HEK293 (cell line): ENCODE measurements around the gene TSHZ3.

Experiments
- CTCF ChIA-PET: fragments of 350-600 bp; formaldehyde crosslinking; extraction: SDS; loops from one replicate; lab custom pipeline; 2021; ENCODE audit warnings: antibody characterized with exemption; lab: Yijun Ruan, JAX
- POLR2A ChIA-PET: fragments of 300-600 bp; formaldehyde crosslinking; extraction: SDS; loops from one replicate; lab custom pipeline; 2020; ENCODE audit warnings: antibody characterized with exemption, inconsistent platforms; lab: Yijun Ruan, JAX
- H3K27ac ChIP-seq: fragments of 200-500 bp; sonication (Bioruptor generic); 2 replicates; pipeline ENCODE4 v1.5.1; 2014; ENCODE audit warnings: low read depth, low read length, control low read depth, inconsistent platforms; ENCODE audit errors: extremely low read depth
- H3K36me3 ChIP-seq, 2 experiments: fragments of 200-500 bp in 1 of 2; sonication (Bioruptor generic) in 1 of 2; 1 replicate in 1 of 2; 2 replicates in 1 of 2; pipeline ENCODE4 v1.5.1; 2014 to 2017; ENCODE audit warnings: inconsistent platforms in 2 of 2, low read length in 2 of 2; ENCODE audit not compliant: control insufficient read depth in 2 of 2, insufficient read depth in 1 of 2
- H3K4me1 ChIP-seq: fragments of 200-500 bp; sonication (Bioruptor generic); 2 replicates; pipeline ENCODE4 v1.5.1; 2014; ENCODE audit warnings: mild to moderate bottlenecking, low read length, inconsistent platforms; ENCODE audit not compliant: control insufficient read depth, insufficient read depth
- H3K4me3 ChIP-seq: 2 replicates; pipeline ENCODE4 v1.5.1; 2011; ENCODE audit warnings: low read depth, mild to moderate bottlenecking, control low read depth, low read length, moderate library complexity
- H3K9me3 ChIP-seq: fragments of 200-500 bp; sonication (Bioruptor generic); 2 replicates; pipeline ENCODE4 v1.5.1; 2014; ENCODE audit warnings: low read depth, low read length, inconsistent platforms; ENCODE audit not compliant: control insufficient read depth, insufficient read depth
- CTCF ChIP-seq: fragments of 450-650 bp; formaldehyde crosslinking; IDR thresholded peaks from 2 replicates; pipeline ENCODE4 v1.5.1; 2016; ENCODE audit warnings: missing biosample characterization, missing genetic modification characterization
- GFI1B ChIP-seq: fragments of 450-650 bp; formaldehyde crosslinking; IDR thresholded peaks from 2 replicates; pipeline ENCODE4 v1.5.1; 2016; ENCODE audit warnings: missing biosample characterization, missing genetic modification characterization
- GLI4 ChIP-seq: fragments of 450-650 bp; formaldehyde crosslinking; IDR thresholded peaks from 2 replicates; pipeline ENCODE4 v1.5.1; 2016; ENCODE audit warnings: missing biosample characterization, missing genetic modification characterization
- KLF7 ChIP-seq: fragments of 450-650 bp; formaldehyde crosslinking; IDR thresholded peaks from 2 replicates; pipeline ENCODE4 v1.5.1; 2016; ENCODE audit warnings: missing biosample characterization, missing genetic modification characterization, borderline replicate concordance
- TRIM28 ChIP-seq: IDR thresholded peaks from 2 replicates; pipeline ENCODE4 v1.6.1; 2011; ENCODE audit warnings: low read length, control low read depth, borderline replicate concordance
- ZBTB6 ChIP-seq: fragments of 450-650 bp; formaldehyde crosslinking; IDR thresholded peaks from 2 replicates; pipeline ENCODE4 v1.5.1; 2017; ENCODE audit warnings: missing biosample characterization, missing genetic modification characterization
- ZFHX2 ChIP-seq: fragments of 450-650 bp; formaldehyde crosslinking; conservative IDR thresholded peaks from 2 replicates; pipeline ENCODE4 v1.5.1; 2016; ENCODE audit warnings: missing biosample characterization, missing genetic modification characterization
- ZFP69B ChIP-seq: fragments of 450-650 bp; formaldehyde crosslinking; IDR thresholded peaks from 2 replicates; pipeline ENCODE4 v1.5.1; 2016; ENCODE audit warnings: missing biosample characterization, missing genetic modification characterization
- ZNF114 ChIP-seq: fragments of 450-650 bp; formaldehyde crosslinking; IDR thresholded peaks from 2 replicates; pipeline ENCODE4 v1.5.0; 2017; ENCODE audit warnings: missing biosample characterization, missing genetic modification characterization
- ZNF133 ChIP-seq: fragments of 450-650 bp; formaldehyde crosslinking; IDR thresholded peaks from 2 replicates; pipeline ENCODE4 v1.5.1; 2016; ENCODE audit warnings: missing biosample characterization, missing genetic modification characterization
- ZNF221 ChIP-seq: fragments of 450-650 bp; formaldehyde crosslinking; IDR thresholded peaks from 2 replicates; pipeline ENCODE4 v1.5.1; 2017; ENCODE audit warnings: missing biosample characterization, missing genetic modification characterization, borderline replicate concordance
- ZNF248 ChIP-seq: fragments of 450-650 bp; formaldehyde crosslinking; IDR thresholded peaks from 2 replicates; pipeline ENCODE4 v1.5.1; 2017; ENCODE audit warnings: missing biosample characterization, missing genetic modification characterization
- ZNF341 ChIP-seq: fragments of 450-650 bp; formaldehyde crosslinking; IDR thresholded peaks from 2 replicates; pipeline ENCODE4; 2016; ENCODE audit warnings: low read depth, missing biosample characterization, missing genetic modification characterization
- ZNF394 ChIP-seq: fragments of 450-650 bp; formaldehyde crosslinking; IDR thresholded peaks from 2 replicates; pipeline ENCODE4 v1.5.1; 2016; ENCODE audit warnings: missing biosample characterization, missing genetic modification characterization, mild to moderate bottlenecking, moderate library complexity, borderline replicate concordance
- ZNF521 ChIP-seq: fragments of 450-650 bp; formaldehyde crosslinking; IDR thresholded peaks from 2 replicates; pipeline ENCODE4 v1.5.1; 2017; ENCODE audit warnings: missing biosample characterization, mild to moderate bottlenecking, missing genetic modification characterization
- ZNF549 ChIP-seq: fragments of 450-650 bp; IDR thresholded peaks from 2 replicates; pipeline ENCODE4 v1.5.1; 2018; ENCODE audit warnings: missing biosample characterization, missing genetic modification characterization, mild to moderate bottlenecking, inconsistent platforms, moderate library complexity
- ZNF677 ChIP-seq: fragments of 450-650 bp; IDR thresholded peaks from 2 replicates; pipeline ENCODE4 v1.5.0; 2018; ENCODE audit warnings: missing biosample characterization, mild to moderate bottlenecking, missing genetic modification characterization, moderate library complexity
- ZNF692 ChIP-seq: fragments of 450-650 bp; formaldehyde crosslinking; IDR thresholded peaks from 2 replicates; pipeline ENCODE4 v1.5.1; 2016; ENCODE audit warnings: missing biosample characterization, missing genetic modification characterization
- ZNF701 ChIP-seq: fragments of 450-650 bp; formaldehyde crosslinking; IDR thresholded peaks from 2 replicates; pipeline ENCODE4 v1.5.1; 2016; ENCODE audit warnings: missing biosample characterization, missing genetic modification characterization
- ZNF791 ChIP-seq: fragments of 450-650 bp; formaldehyde crosslinking; IDR thresholded peaks from 2 replicates; pipeline ENCODE4 v1.5.1; 2016; ENCODE audit warnings: missing biosample characterization, missing genetic modification characterization
- ZSCAN5A ChIP-seq: fragments of 450-650 bp; formaldehyde crosslinking; IDR thresholded peaks from 2 replicates; pipeline ENCODE4 v1.5.1; 2016; ENCODE audit warnings: missing biosample characterization, missing genetic modification characterization

TSHZ3 gene

GRCh38 chr19:31391518-31391917, 42.3 kb upstream of the TSHZ3 start (continued):
- TF ChIP-seq ZNF692 (tag by site-specific recombination) (no peak), ZNF248 (tag by site-specific recombination) (peak; percentile 59; the same call in 1 of the 2 replicates), ZNF521 (tag by site-specific recombination) (0 out of 2 replicates have a peak, but pooled peaks have one; percentile 65), ZSCAN5A (tag by site-specific recombination) (no peak), GFI1B (no peak)

GRCh38 chr19:31390711-31391110, 41.5 kb upstream of the TSHZ3 start:
- Histone ChIP-seq H3K9me3 (no peaks in the 10 kb centered on the region), H3K4me3 (no peak overlapping the region), H3K36me3 (no peaks in the 10 kb centered on the region)
- CTCF ChIA-PET = no interaction called here
- TF ChIP-seq ZBTB6 (tag by site-specific recombination) = no peak
- TF ChIP-seq ZNF221 (tag by site-specific recombination) = no peak
- TF ChIP-seq ZNF692 (tag by site-specific recombination) = peak; percentile 70; the same call in 1 of the 2 replicates
- TF ChIP-seq, all 188 proteins: peak for 1
- no peak overlapping the region for H3K27ac ChIP-seq
- H3K4me1 ChIP-seq = 0 out of 2 replicates have a peak, but pooled peaks cover 2% of the 10 kb centered on the region
- POLR2A ChIA-PET = no interaction called here

- TF ChIP-seq GLI4 (tag by site-specific recombination) (no peak), TRIM28 (no peak), ZFHX2 (tag by site-specific recombination) (no peak), ZNF394 (tag by site-specific recombination) (no peak), ZNF114 (no peak), ZNF791 (tag by site-specific recombination) (no peak), ZFP69B (no peak)
- Histone ChIP-seq H3K36me3 (no peaks in the 10 kb centered on the region), H3K4me3 (no peak overlapping the region), H3K4me1 (0 out of 2 replicates have a peak, but pooled peaks cover 2% of the 10 kb centered on the region), H3K27ac (no peak overlapping the region), H3K9me3 (no peaks in the 10 kb centered on the region)
- ChIA-PET POLR2A (no interaction called here), CTCF (interaction anchor here (0.7 kb wide), 1 partner anchor 602 kb away, joined by 3 read pairs; no protein-coding TSS in a partner anchor)
Measured at GRCh38 chr19:31389874-31390273, 40.6 kb upstream of the TSHZ3 start.

GRCh38 chr19:31387717-31388301, 38.6 kb upstream of the TSHZ3 start:
- peaks cover 2% of the 10 kb centered on the region; the same call in 1 of the 2 replicates for H3K9me3 ChIP-seq
- H3K36me3 ChIP-seq = no peaks in the 10 kb centered on the region
- no peak overlapping the region for H3K27ac ChIP-seq
- H3K4me3 ChIP-seq = no peak overlapping the region
- CTCF ChIA-PET = no interaction called here
- H3K4me1 ChIP-seq = 0 out of 2 replicates have a peak, but pooled peaks cover under 1% of the 10 kb centered on the region
- POLR2A ChIA-PET = no interaction called here
- TF ChIP-seq ZNF549 (no peak), CTCF (tag by site-specific recombination) (no peak), ZNF701 (tag by site-specific recombination) (no peak), ZNF133 (tag by site-specific recombination) (no peak), ZNF341 (tag by site-specific recombination) (no peak), KLF7 (tag by site-specific recombination) (no peak), ZNF677 (tag by site-specific recombination) (no peak)
